Effector memory CD8-positive, alpha-beta T cell (primary cell): ENCODE data around the gene SHROOM3.

ENCODE experiments used
- ATAC-seq: fragments of 150-1000 bp; cut with Tn5 transposase; replicated peaks from 2 replicates; pipeline ENCODE4 v1.10.0; 2021; ENCODE audit warnings: mild to moderate bottlenecking, moderate library complexity
- DNase-seq, 3 experiments: peaks; one replicate each; pipeline ENCODE4 v3.0.0; 2021
- H3K27ac Mint-ChIP-seq, 2 donors: one replicate each; pipeline ENCODE4 v1.8.0; 2022; ENCODE audit warnings: mild to moderate bottlenecking in 2 of 2, mixed read lengths in 2 of 2, moderate library complexity in 2 of 2
- H3K27me3 Mint-ChIP-seq, 2 donors: one replicate each; pipeline ENCODE4 v1.8.0; 2022; ENCODE audit warnings: mixed read lengths in 2 of 2
- H3K36me3 Mint-ChIP-seq: one replicate; pipeline ENCODE4 v1.8.0; 2022; ENCODE audit warnings: mild to moderate bottlenecking, moderate library complexity, mixed read lengths; ENCODE audit not compliant: insufficient read depth
- H3K4me1 Mint-ChIP-seq, 2 donors: one replicate each; pipeline ENCODE4 v1.8.0; 2022; ENCODE audit warnings: low read depth in 2 of 2, mixed read lengths in 2 of 2
- H3K4me3 Mint-ChIP-seq, 2 donors: one replicate each; pipeline ENCODE4 v1.8.0; 2022; ENCODE audit warnings: mild to moderate bottlenecking in 2 of 2, mixed read lengths in 2 of 2, moderate library complexity in 2 of 2
- H3K9me3 Mint-ChIP-seq, 2 donors: one replicate each; pipeline ENCODE4 v1.8.0; 2022; ENCODE audit warnings: mixed read lengths in 2 of 2

Gene SHROOM3

GRCh38 chr4:76457885-76458284 lies 22.9 kb downstream of the SHROOM3 start:
- Mint-ChIP-seq H3K27me3 (peaks cover 16 to 60% of the 10 kb centered on the region in 2 donors), H3K36me3 (no peaks in the 10 kb centered on the region), H3K9me3 (peaks cover 3 to 6% of the 10 kb centered on the region in 2 donors), H3K27ac (no peak overlapping the region), H3K4me3 (no peak overlapping the region), H3K4me1 (no peaks in the 10 kb centered on the region)
- no peak for DNase-seq
- no peak for ATAC-seq

GRCh38 chr4:76458297-76458696 lies 23.3 kb downstream of the SHROOM3 start:
- Mint-ChIP-seq H3K4me1 (no peaks in the 10 kb centered on the region), H3K27me3 (peaks cover 16 to 57% of the 10 kb centered on the region in 2 donors), H3K9me3 (peaks cover 5 to 10% of the 10 kb centered on the region in 2 donors), H3K4me3 (no peak overlapping the region), H3K36me3 (no peaks in the 10 kb centered on the region), H3K27ac (no peak overlapping the region)
- DNase-seq: no peak
- ATAC-seq: no peak

- Mint-ChIP-seq H3K4me1 (no peaks in the 10 kb centered on the region), H3K9me3 (peaks cover 6 to 10% of the 10 kb centered on the region in 2 donors), H3K4me3 (no peak overlapping the region), H3K27me3 (peaks cover 16 to 52% of the 10 kb centered on the region in 2 donors), H3K27ac (no peak overlapping the region), H3K36me3 (no peaks in the 10 kb centered on the region)
- ATAC-seq (no peak), DNase-seq (no peak)
Observed at GRCh38 chr4:76458825-76459224, 23.8 kb downstream of the SHROOM3 start.

GRCh38 chr4:76459291-76459723 lies 24.3 kb downstream of the SHROOM3 start:
- DNase-seq: no peak
- Mint-ChIP-seq H3K36me3 (no peaks in the 10 kb centered on the region), H3K27me3 (peaks cover 16 to 51% of the 10 kb centered on the region in 2 donors), H3K9me3 (peaks cover 7 to 10% of the 10 kb centered on the region in 2 donors), H3K4me3 (no peak overlapping the region), H3K27ac (no peak overlapping the region), H3K4me1 (no peaks in the 10 kb centered on the region)
- no peak for ATAC-seq

- Mint-ChIP-seq H3K36me3 (no peaks in the 10 kb centered on the region), H3K4me3 (no peak overlapping the region), H3K27me3 (peaks cover 18 to 41% of the 10 kb centered on the region in 2 donors), H3K4me1 (no peaks in the 10 kb centered on the region), H3K27ac (no peak overlapping the region), H3K9me3 (peaks cover 7 to 10% of the 10 kb centered on the region in 2 donors)
- no peak for DNase-seq
- no peak for ATAC-seq
Observed at GRCh38 chr4:76463568-76463967, 28.5 kb downstream of the SHROOM3 start.

GRCh38 chr4:76470064-76470463 lies 35.0 kb downstream of the SHROOM3 start:
- no peak overlapping the region for H3K27ac Mint-ChIP-seq
- no peaks in the 10 kb centered on the region for H3K4me1 Mint-ChIP-seq
- no peak for DNase-seq
- H3K27me3 Mint-ChIP-seq: peaks cover 10 to 15% of the 10 kb centered on the region in 2 donors
- no peak for ATAC-seq
- no peak overlapping the region for H3K4me3 Mint-ChIP-seq
- H3K36me3 Mint-ChIP-seq: no peaks in the 10 kb centered on the region
- H3K9me3 Mint-ChIP-seq: no peaks in the 10 kb centered on the region

GRCh38 chr4:76470532-76470931 lies 35.5 kb downstream of the SHROOM3 start:
- Mint-ChIP-seq H3K9me3 (no peaks in the 10 kb centered on the region), H3K36me3 (no peaks in the 10 kb centered on the region), H3K27me3 (peaks cover 10 to 15% of the 10 kb centered on the region in 2 donors), H3K4me3 (no peak overlapping the region), H3K4me1 (no peaks in the 10 kb centered on the region), H3K27ac (no peak overlapping the region)
- DNase-seq (no peak), ATAC-seq (no peak)

GRCh38 chr4:76476571-76476970 lies 41.5 kb downstream of the SHROOM3 start:
- Mint-ChIP-seq H3K27me3 (peaks cover 26 to 47% of the 10 kb centered on the region in 2 donors), H3K9me3 (peaks cover 2 to 9% of the 10 kb centered on the region in 2 donors), H3K36me3 (no peaks in the 10 kb centered on the region), H3K4me1 (no peaks in the 10 kb centered on the region), H3K27ac (no peak overlapping the region), H3K4me3 (no peak overlapping the region)
- ATAC-seq (no peak), DNase-seq (no peak)

- Mint-ChIP-seq H3K9me3 (peaks cover 2 to 16% of the 10 kb centered on the region in 2 donors), H3K4me3 (no peak overlapping the region)
Observed at GRCh38 chr4:76484654-76485053, 49.6 kb downstream of the SHROOM3 start.

GRCh38 chr4:76485450-76485849 lies 50.4 kb downstream of the SHROOM3 start:
- no peak overlapping the region for H3K27ac Mint-ChIP-seq
- no peak for DNase-seq

More at GRCh38 chr4:76484654-76485053, 49.6 kb downstream of the SHROOM3 start:
- no peak for ATAC-seq
- H3K27me3 Mint-ChIP-seq: peaks cover 32 to 46% of the 10 kb centered on the region in 2 donors
- H3K36me3 Mint-ChIP-seq: no peaks in the 10 kb centered on the region
- H3K4me1 Mint-ChIP-seq: no peaks in the 10 kb centered on the region
- H3K27ac Mint-ChIP-seq: no peak overlapping the region
- DNase-seq: no peak

GRCh38 chr4:76486588-76487276 lies 51.7 kb downstream of the SHROOM3 start:
- peaks cover 0 to 8% of the 10 kb centered on the region in 2 donors for H3K9me3 Mint-ChIP-seq
- no peaks in the 10 kb centered on the region for H3K36me3 Mint-ChIP-seq
- peaks cover 24 to 41% of the 10 kb centered on the region in 2 donors for H3K27me3 Mint-ChIP-seq
- ATAC-seq: no peak
- H3K27ac Mint-ChIP-seq: no peak overlapping the region
- H3K4me1 Mint-ChIP-seq: no peaks in the 10 kb centered on the region
- no peak overlapping the region for H3K4me3 Mint-ChIP-seq
- no peak for DNase-seq

More at GRCh38 chr4:76485450-76485849, 50.4 kb downstream of the SHROOM3 start:
- peaks cover 25 to 44% of the 10 kb centered on the region in 2 donors for H3K27me3 Mint-ChIP-seq
- no peaks in the 10 kb centered on the region for H3K36me3 Mint-ChIP-seq
- no peak for ATAC-seq
- peaks cover 2 to 15% of the 10 kb centered on the region in 2 donors for H3K9me3 Mint-ChIP-seq
- H3K4me1 Mint-ChIP-seq: no peaks in the 10 kb centered on the region
- no peak overlapping the region for H3K4me3 Mint-ChIP-seq

GRCh38 chr4:76487621-76488020 lies 52.6 kb downstream of the SHROOM3 start:
- Mint-ChIP-seq H3K4me3 (no peak overlapping the region), H3K36me3 (no peaks in the 10 kb centered on the region), H3K4me1 (no peaks in the 10 kb centered on the region), H3K27me3 (peaks cover 24 to 37% of the 10 kb centered on the region in 2 donors), H3K27ac (no peak overlapping the region), H3K9me3 (peaks cover 0 to 8% of the 10 kb centered on the region in 2 donors)
- DNase-seq (no peak), ATAC-seq (no peak)

- H3K9me3 Mint-ChIP-seq: peaks cover 0 to 8% of the 10 kb centered on the region in 2 donors
Observed at GRCh38 chr4:76488455-76488854, 53.4 kb downstream of the SHROOM3 start.

More at GRCh38 chr4:76488455-76488854, 53.4 kb downstream of the SHROOM3 start:
- Mint-ChIP-seq H3K4me3 (no peak overlapping the region), H3K36me3 (no peaks in the 10 kb centered on the region), H3K27ac (no peak overlapping the region), H3K4me1 (no peaks in the 10 kb centered on the region), H3K27me3 (peaks cover 28 to 37% of the 10 kb centered on the region in 2 donors)
- DNase-seq (no peak), ATAC-seq (no peak)
